Mammary epithelial cell (primary cell): ENCODE measurements around the gene COPE.

Experiments
- EZH2 ChIP-seq: IDR thresholded peaks from 2 replicates; pipeline ENCODE4 v1.6.1; 2012; ENCODE audit warnings: low read length, inconsistent platforms, borderline replicate concordance
- TF ChIP-seq, protein P1 (sequence below), 2 donors: IDR thresholded peaks in 1 of 2; conservative IDR thresholded peaks in 1 of 2; 2 replicates each; pipeline ENCODE4 v1.5.1; 2011 to 2012; ENCODE audit warnings: inconsistent platforms in 2 of 2, low read length in 2 of 2, mild to moderate bottlenecking in 2 of 2, control low read depth in 1 of 2, low read depth in 1 of 2; ENCODE audit not compliant: insufficient read depth in 1 of 2; ENCODE audit errors: extremely low read depth in 1 of 2

GRCh38 chr19:18915639-18916038, 3.5 kb downstream of the COPE start:
- TF ChIP-seq, protein P1, sequence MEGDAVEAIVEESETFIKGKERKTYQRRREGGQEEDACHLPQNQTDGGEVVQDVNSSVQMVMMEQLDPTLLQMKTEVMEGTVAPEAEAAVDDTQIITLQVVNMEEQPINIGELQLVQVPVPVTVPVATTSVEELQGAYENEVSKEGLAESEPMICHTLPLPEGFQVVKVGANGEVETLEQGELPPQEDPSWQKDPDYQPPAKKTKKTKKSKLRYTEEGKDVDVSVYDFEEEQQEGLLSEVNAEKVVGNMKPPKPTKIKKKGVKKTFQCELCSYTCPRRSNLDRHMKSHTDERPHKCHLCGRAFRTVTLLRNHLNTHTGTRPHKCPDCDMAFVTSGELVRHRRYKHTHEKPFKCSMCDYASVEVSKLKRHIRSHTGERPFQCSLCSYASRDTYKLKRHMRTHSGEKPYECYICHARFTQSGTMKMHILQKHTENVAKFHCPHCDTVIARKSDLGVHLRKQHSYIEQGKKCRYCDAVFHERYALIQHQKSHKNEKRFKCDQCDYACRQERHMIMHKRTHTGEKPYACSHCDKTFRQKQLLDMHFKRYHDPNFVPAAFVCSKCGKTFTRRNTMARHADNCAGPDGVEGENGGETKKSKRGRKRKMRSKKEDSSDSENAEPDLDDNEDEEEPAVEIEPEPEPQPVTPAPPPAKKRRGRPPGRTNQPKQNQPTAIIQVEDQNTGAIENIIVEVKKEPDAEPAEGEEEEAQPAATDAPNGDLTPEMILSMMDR (conservative IDR thresholded peaks at IDR 0.05 in 1 of 2, IDR thresholded peaks at IDR 0.05 in 1 of 2; ENCODE audit: extremely low read depth in 1 of 2, insufficient read depth in 1 of 2, low read depth in 1 of 2, low read length in 2 of 2): peak; percentile 33 to 45
- no peak for TF ChIP-seq EZH2
